Measurements from ENCODE around the gene TPH2.

TPH2 gene

DNA sequence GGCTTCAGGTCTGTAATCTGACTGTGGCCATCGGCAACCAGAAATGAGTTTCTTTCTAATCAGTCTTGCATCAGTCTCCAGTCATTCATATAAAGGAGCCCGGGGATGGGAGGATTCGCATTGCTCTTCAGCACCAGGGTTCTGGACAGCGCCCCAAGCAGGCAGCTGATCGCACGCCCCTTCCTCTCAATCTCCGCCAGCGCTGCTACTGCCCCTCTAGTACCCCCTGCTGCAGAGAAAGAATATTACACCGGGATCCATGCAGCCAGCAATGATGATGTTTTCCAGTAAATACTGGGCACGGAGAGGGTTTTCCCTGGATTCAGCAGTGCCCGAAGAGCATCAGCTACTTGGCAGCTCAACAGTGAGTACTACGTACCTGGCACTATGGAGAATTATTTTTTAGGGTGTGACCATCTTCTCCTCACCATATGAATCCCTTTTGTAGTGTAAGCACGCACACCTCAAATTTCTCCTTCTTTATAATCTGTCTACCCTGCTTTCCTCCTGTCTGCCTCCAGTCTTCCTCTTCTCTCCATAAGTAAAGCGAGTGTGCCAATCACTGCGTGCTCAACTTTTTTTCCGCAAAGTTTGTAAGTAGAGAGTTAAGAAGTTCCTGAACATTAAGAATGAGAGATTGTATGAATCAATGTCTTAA, at the start of gene TPH2:
Gene TPH2, plus strand, starts transcription at position 118 of the 658 bp plus-strand sequence. Its CDS starts 142 bp downstream, at position 260.
- no peak for DNase-seq

DNA sequence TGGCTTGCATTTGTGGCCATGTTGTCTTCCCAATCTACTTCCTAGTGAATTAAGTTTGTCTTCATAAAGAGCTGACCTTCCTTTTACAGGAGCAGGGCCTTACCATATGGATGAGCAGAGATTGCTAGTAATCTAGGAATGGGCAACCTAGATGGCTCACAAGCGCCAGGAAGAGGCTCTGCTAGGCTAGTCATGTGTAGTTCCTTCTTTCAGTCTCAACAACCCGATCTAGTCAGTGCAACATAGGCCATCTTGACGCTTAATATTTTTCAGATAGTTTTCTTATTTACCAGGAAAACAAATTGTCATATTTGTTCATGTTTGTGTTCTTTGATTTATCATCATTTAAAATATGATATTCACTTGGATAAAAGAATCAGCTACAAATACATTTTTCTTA, 48.2 kb upstream of the TPH2 start:
- no peak for DNase-seq

DNA sequence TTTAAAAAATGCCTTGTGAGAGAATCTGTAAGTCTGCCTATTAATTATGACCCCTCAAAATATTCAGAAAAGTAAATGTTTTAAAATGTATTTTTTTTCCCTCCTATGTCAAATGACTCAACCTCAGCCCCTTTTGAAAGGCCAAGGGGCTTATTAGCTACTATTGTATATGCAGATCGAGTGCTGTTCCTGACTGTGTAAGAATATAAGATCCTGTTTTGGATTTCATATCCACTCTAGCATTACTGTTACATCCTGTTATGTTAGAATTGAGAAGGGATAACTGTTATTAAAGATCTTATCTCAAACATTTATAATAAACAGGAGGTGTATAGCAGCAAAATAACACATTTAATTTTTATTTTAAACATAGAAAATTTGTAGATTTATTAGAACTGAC, 46.6 kb upstream of the TPH2 start:
- DNase-seq = no peak

DNA sequence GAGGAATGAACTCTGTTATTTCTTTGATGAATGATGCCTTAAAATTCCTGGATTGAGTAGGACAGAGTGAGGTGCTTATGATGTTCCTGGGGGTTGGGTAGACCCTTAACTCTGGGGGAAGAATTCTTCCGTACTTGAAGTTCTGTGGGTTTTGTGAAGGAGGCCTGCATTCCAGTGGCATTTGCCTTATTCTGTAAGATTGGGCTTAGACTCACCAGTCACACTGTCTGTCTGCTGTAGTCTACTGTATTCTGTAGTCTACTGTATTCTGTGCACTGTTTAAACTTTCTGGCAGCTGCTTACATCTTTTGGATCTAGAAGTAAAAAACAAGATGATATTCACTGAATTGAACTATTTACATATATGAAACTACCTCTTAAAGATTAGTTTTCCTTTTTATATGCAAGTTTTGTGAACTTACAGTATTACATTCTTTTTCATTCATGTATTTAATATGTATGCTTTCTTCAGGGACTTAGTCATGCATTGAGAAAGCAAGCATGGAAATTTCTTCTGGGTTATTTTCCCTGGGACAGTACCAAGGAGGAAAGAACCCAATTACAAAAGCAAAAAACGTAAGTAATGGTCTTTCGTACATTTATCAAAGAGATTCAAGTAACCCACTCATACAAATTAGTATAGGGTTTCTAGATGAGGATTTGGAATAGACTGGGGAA, 42.3 kb upstream of the TPH2 start:
- no peak for DNase-seq

DNA sequence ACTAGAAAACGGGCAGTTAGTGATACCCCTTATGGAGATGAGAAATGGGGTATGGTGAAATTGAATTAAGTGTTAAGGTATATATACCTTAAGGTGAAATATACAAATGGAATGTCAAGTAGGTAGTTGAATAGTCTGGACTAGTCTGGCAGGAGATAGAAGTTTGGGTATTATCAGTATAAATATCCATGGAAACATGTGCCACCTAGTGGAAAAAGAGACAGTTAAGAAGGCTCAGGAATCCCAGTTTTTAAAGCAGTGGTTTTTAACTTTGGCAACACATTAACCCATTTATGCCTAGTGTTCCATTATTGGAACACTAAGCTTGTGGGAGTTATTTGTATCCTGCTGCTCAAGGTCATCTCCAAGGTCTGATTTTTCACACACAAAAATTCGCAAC, 38.6 kb upstream of the TPH2 start:
- no peak for DNase-seq

DNA sequence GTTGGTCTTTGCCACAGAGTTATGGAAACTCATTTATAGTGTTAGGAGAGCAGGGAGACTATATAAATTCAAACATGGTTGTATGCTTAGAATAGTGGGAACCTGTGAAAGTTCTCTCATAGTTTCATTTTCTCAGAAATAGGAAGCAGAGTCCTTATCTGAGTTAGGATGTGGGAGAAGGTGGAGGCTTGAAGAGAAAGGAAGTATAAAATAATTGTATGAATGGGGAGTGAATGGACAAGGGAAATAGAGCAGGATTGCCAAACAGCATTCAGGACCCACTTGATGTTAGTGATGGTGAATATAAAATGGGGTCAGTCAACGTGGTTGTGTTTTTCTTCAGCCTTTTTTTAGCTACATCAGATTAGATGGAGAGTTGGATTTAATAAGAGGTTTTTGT, 34.0 kb upstream of the TPH2 start:
- DNase-seq = no peak

DNA sequence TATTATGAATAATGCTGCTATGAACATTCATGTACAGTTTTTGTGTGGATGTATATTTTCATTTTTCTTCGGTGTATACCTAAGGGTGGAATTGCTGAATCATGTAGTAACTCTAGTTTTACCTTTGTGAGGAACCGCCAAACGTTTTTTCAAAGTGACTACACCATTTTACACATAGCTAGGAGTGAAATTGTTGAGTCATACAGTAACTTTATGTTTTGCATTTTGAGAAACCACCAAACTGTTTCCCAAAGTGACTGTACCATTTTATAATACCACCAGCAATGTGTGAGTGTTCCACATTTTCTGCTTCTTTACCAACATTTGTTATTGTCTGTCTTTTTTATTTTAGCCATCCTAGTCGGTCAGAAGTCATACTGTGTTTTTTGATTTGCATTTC, 3.1 kb upstream of the TPH2 start:
- no peak for DNase-seq

DNA sequence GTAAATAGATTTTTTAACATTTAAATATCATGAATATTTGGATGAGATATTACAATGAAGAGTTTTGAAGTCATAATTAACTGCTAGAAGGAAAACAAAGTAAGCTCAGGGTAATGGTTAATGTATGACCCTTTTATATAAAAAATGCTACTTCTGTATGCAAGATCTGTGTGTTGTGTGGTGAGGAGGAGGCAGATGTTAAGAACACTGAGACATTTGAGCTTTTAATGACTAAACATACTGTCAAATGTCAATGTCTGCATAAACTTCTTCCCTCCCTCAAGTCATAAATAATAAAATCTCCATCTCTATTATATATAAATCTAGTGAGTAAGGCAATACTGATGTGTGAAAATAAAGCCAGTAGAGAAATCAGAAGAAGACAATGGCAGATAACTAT, 1.4 kb downstream of the TPH2 start:
- no peak for DNase-seq

DNA sequence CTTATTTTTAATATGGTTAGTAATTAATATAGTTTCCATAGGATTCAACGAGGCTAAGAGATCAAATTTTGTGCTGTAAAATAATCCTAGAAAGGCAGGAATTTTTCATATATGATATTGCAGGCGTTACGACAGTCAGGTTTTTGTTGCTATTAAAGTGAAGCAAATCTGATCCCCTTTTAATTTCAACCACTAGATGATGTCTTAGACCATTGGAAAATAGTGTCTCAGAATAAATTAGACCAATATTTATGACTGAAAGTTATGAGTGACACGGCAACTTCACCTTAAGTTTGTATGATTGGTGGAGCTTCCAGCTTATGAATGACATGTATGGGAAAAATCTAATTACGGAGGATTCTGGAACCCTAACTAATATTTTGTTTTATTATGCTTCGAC, 2.5 kb downstream of the TPH2 start:
- no peak for DNase-seq

DNA sequence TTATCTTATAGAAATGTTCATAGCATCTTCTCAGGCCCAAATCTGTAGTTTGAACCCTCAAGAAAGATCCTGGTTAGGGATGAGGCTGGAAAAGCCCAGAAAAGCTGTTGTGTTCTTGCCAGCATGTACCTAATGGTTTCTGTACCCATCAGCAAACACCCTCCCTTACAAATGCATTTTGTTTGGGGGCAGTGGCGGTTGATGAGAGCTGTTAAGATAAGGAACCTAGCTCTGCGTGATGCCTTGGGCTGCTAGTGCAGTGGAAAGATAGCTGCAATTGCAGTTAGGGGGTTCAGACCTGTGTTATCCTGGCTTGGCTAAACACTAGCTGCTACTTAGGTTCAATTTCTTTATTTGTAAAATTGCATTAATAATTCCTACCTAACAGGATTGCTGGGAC, 3.6 kb downstream of the TPH2 start:
- DNase-seq = no peak

DNA sequence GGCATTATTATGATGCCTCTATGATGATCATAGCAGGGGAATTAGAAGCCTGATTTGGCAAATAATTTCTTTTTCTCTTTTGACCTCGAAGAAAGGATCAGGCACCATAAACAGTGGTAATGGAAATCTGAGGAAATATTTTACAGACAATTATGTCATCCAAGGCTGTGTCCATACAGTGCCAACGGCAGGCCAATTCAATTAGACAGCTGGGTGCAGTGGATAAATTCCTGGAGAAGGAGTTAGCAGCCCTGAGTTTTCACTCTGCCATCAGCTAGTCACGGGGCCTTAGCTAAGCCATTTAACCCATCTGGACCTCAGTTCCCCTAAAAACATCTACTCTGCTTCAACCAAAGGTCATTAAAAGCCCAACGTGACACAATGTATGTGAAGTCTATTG, 4.1 kb downstream of the TPH2 start:
- DNase-seq = peak; percentile 30

DNA sequence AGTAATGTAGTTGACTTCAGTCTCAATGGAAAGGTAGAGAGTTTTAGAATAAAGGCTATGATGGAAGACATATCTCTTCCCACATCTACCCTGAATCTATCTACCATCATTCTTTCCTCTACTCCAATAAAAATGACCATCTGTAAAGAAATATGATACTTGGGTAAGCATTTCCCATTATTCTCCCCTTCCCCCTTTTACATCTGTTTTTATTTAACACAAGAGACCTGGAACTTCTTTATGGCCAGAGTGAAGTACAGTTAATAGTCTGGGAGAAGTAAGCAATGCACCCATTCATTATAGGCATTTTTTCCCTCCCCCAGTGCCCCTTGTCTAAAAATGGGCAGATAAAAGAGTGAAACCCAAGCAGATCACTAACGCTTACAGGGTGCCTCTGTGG, 6.5 kb downstream of the TPH2 start:
- peak; percentile 94 for DNase-seq

DNA sequence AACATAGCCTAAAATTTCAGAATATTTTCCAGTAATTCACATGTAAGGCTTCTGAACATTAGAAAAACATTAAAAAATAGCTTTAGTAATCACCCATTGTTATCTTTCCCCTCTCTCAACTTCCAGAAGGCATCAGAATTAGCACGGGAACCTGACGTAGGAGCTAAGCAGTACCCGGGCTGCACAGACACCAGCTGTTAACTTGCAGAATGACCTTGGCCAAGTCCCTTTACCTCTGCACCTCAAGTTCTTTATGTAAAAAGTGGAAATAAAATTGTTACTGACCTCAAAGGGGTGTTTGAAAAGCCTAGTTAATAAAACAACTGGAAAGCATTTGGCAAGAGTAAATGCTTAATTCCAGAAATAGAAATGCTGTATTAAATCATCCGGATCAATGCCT, 7.2 kb downstream of the TPH2 start:
- no peak for DNase-seq

DNA sequence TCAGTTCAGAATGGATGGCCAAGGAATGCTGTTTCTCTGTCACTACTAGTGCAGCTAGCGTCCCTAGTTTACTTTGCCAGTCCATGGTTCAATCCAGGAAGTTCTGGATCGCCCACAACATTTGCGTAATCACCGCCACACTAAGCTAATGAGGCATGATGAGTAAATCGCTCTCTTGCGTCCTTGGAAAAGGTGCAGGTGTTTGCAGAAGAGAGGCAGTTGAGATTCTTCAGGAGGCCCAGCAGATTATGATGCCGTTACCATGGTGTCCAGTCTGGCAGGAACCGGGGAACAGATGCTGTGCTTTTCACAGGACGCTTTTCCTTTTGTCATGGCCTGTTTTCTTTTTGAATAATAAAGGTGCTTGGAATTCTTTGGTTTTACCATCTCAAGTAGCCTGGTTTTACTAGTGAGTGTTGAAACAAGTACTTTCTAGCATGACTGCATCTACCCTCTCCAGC, 9.0 kb downstream of the TPH2 start:
- DNase-seq = peak; percentile 86

DNA sequence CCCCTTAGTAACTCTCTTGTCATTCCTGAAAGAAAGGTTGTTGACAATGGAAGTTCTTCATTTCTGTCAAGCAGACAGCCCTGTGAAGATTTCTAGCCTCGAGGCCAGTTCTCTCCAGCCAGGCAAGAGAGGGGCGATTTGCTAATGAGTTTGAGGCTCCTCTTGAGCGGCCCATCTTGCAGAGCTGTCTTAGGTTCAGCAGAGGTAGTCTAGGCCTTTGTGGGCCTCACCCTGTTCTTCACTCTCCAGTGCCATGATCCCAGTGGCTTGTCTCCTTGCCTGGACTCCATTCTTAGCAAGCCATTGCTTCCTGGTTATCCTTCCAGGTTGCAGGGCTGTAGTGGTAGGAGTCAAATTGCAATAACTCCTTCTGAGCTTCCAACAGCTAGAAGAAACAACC, 9.7 kb downstream of the TPH2 start:
- no peak for DNase-seq

DNA sequence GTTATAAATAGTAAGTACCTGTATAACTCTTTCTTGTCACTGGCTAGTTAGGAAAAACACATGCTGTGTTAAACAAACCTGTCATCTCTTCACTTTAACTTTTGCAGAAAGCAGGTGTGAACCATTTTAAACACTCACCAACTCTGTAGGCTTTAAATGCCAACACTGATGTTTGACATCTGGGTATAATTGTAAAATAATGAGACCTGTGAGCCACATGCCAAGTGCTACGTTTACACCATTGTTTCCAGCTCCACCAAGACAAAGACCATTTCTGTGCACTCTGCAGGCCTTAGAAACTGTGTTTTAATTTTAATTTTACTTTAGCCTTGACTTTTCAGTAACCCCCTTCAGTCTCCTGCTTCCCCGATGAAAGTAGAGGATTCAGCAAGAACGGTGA, 11.0 kb downstream of the TPH2 start:
- no peak for DNase-seq

DNA sequence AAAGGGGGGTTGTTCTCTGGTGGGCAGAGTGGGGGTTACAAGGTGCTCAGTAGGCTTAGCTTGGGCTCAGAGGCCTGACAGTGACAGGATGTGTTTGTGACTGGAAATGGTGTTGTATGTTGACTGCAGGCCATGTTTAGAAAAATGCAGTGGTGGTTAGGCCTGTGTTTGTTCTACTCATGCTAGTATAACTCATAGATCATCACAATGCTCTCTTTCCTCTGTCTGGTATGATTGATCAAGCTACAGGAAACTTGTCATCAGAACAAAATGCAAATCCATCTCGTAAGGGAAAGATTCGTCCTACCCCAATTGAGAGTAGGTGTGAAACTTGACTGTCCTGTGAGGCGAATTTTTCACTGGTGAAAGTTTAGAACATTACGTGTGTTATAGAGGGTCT, 11.8 kb downstream of the TPH2 start:
- no peak for DNase-seq

DNA sequence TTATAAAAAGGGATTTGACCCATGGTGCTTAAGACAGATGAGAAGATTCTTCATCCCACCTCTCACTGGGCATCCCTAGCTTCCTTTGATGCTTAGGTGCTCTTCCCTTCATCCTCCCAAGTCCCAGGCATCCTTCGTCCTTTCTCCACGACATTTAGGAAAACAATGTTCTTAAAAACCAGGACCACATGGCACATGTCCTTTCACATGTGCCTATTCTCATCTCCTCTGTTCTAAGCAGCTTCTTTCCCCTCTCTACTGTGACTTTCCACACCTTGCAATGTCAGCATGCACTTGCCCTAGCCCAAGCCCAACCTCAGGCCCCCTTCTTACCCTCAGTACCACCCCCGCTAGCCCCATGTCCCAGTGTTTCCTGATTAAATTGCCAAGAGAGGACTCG, 12.2 kb downstream of the TPH2 start:
- no peak for DNase-seq

DNA sequence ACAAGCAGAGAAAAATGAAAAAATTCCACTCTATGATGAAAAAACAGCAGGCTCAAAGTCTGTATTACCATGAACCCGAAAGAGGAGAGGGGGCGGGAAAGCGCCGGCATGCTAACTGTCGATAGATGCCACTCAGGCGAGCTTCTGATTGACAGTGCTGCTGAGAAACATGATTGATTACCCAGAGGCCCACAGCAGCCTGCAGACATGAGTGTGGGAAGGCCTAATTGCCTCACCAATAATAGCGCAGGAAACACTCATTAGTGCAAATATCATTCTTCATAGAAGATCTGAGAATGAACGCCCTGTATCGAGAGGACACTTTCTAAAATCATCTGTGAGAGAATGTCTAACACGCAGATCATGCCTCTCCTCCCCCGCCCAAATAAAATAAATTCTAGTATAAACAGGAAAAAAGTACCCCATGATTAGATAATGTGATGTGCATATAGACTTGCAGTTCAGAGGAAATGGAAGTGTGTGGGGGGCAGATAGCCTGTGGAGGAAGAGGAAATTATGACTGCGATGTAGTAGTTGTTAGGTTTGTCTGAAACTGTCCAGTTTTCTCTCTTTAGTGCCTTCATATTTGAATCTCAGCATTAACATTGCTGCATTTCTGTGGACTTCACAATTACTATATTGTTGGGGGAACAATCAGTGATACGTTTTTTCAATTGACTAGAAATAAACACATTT, 15.6 kb downstream of the TPH2 start:
- no peak for DNase-seq

DNA sequence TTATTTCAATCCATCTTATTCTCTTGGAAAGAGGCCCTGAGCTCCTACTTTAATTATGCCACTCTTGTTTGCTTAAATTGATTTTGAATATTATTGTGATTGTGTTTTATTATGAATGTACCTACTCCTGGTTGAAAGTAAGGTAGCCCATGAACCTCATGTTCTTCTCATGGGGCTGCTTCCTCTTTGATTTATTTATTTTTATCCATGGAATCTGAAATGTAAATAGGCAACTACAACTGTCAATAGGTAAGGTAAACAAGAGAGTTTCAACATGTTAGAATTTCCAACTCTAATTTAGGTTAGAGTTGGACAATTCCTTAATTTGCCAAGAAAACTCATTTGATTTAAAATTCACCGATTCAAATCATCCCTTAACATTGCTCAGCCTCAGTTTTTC, 16.2 kb downstream of the TPH2 start:
- no peak for DNase-seq

DNA sequence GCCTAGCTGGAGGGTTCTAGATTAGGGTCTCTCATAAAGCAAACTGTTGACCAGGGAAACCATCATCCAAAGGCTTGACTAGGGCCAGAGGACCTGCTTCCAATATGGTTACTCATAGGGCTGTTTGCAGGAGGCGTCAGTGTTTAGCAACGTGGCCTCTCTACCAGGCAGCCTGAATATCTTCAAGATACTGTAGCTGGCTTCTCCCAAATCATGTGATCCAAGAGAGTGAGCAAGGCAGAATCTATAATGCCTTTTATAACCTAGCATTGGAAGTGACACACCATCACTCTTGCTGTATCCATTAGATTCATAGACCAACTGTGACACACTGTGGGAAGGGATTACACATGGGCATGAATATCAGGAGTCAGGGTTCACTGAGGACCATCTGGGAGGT, 17.3 kb downstream of the TPH2 start:
- no peak for DNase-seq

DNA sequence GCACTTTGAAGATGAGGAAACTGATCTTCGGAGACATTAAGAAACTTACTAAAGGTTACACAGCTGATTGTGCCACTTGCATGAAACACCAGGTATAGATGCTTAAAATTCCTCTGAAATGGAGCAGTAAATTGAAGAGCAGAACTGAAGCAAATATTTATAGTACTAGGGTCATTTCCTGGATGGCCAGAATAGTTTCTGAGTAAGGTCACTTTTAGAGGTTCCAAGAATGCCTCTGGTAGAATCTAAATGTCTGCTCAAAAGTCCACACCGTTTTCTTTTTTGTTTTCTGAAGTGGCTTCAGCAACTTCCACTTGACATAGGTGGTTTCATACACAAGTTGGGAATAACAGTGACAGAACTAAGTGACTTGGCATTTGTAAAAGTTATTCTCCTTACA, 19.4 kb downstream of the TPH2 start:
- no peak for DNase-seq

DNA sequence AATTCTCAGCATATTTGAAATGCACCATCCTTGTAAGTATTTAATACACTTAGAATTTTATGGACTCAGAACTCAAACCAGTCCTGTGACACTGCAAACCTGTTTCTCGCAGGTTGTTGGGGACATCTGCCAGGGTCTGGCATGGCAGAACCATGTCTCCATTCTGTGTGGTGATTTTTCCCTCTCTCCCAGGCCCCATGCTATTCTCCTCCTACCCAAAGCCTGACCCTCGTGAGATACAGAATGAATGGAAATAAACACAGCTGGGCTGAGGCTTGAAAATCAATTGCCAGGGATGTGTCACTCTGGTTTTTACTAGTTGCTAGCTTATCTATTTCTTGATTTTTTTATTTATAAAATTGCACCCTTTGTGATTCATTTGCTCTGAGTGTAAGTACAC, 19.8 kb downstream of the TPH2 start:
- no peak for DNase-seq

DNA sequence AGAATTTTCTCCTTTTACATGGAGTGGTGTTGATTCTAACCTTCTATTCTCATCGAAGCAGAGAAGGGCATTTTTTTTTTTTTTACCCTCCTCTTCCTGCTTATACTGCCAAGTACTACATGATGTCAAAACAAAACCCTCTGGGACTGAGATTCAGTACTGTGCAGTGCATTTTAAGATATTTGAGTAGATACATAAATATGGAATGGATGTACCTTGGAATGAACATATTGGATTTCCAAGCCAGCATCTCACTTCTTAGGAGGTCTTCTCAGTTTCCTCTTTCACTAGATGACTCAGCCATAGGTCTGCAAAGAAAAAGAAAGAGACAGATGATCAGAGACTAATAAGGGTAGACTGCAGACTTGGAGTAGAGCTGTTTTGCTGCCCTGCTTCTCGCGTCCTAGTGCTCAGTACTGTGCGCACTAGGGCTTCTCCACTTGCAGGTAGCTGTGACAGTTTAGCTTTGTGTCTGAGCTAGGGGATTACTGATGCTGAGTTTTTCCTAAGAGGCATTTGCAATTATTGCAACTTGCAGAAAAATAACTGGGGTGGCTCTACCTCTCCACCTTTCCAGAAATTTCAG, 20.4 kb downstream of the TPH2 start:
- no peak for DNase-seq

Measured in NCI-H524 treated with DMSO at 0.1 percent for 48 hours (cell line).